NCI-H146 (cell line): ENCODE data around the gene APLP2.
"Not testable (repeated sequence)": the region's sequence is repeated elsewhere in the genome, so short reads cannot be mapped to it uniquely, and the experiment has no call there.

Source experiments
- DNase-seq: peaks from one replicate; lab custom pipeline; 2025; lab: John Stamatoyannopoulos, UW

The APLP2 gene

GRCh38 chr11:130090517-130090916 lies 20.8 kb downstream of the APLP2 start:
- DNase-seq = not testable (repeated sequence)

DNA sequence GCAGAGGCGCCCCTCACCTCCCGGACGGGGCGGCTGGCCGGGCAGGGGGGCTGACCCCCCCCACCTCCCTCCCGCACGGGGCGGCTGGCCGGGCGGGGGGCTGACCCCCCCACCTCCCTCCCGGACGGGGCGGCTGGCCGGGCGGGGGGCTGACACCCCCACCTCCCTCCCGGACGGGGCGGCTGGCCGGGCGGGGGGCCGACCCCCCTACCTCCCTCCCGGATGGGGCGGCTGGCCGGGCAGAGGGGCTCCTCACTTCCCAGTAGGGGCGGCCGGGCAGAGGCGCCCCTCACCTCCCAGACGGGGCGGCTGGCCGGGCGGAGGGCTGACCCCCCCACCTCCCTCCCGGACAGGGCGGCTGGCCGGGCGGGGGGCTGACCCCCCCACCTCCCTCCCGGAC lies 21.5 kb downstream of the APLP2 start:
- DNase-seq = not testable (repeated sequence)

DNA sequence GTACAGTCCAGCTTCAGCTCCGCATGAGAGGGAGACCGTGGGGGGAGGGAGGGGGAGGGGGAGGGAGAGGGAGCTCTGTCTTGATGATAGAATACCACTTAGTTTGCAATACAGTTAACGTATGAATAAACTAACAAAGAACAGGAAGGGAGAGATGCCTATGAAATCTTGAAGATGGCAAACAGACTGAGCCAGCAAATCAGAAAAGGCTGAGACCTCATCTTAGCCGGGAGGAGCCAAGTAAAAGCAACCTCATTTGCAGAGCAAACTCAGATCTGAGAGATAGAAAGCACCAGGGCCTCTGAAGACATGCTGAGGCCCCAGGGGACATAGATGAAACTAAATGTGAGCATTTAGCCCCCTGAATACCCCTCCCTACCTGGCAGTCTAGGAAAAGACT lies 23.0 kb downstream of the APLP2 start:
- no peak for DNase-seq

DNA sequence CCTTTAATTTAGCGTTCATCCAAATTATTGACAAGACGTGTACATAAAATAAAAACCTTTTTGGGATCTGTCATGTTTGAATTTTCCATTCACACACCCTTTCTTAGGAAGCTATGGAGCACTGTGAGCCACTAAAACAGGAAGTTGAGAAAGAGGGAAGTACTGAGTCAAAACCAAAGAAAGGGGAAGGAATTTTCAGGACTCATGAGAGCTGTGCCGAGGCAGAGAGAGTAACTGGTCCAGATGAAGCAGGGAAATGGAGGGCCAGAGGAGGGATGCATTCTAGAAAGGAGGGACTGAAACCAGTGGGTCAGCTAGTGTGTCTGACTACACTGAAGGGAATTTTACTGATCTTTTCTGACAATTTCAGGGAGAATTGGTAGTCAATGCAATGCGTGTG lies 24.9 kb downstream of the APLP2 start:
- DNase-seq = no peak

DNA sequence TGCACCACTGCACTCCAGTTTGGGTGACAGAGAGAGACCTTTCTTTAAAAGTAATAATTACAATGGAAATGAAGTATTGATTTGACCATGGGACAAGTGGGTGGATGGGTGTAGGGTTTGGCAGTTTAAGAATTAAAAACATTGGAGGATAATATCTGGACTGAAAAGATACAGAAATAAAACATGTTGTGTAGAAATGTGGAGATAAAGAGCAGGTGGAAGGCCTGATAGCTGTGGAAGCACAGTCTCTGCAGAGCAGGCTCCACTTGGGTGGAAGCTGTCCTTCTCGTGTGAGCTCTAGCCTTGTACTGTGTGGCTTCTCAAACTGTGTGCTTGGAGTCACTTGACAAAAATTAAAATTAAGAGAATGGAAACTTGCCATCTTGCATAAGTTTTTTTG lies 25.6 kb downstream of the APLP2 start:
- DNase-seq = no peak

DNA sequence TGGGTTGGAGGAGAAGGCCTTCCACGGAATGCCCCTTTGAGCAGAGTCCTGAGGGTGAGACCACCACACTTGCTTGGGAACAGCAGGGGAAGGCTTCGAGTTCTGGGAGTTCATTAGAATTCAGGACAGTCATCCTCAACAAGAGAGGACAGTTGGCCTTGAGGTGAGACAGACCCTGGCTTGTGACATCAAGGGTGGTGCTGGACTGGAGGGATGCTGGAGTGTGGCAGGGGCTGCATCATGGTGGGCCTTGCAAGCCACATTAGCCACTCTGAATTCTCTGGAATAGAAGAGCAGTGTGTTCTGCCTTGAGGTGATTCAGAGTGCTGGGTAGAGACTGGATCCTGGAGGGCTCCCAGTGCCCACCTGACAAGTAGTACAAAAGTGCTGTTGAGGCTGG lies 26.3 kb downstream of the APLP2 start:
- no peak for DNase-seq

DNA sequence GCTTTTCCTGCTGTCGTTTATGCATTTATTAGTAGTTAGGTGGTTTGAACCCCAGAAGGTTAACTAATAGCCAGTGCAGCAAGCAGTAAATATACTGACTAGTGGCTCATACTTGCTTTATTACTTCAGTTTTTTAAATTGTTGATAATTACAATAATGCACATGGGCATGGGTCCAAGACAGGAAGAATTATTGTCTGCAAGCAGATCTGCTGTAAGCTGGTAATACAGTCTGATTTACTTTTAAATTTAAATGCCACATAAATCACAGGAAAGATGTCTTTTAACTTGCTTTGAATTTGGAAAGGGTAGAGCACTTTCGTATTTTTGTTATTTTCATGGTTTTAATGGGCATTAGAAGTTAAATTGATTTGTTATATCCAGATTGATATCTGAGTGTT lies 27.1 kb downstream of the APLP2 start:
- DNase-seq = no peak

DNA sequence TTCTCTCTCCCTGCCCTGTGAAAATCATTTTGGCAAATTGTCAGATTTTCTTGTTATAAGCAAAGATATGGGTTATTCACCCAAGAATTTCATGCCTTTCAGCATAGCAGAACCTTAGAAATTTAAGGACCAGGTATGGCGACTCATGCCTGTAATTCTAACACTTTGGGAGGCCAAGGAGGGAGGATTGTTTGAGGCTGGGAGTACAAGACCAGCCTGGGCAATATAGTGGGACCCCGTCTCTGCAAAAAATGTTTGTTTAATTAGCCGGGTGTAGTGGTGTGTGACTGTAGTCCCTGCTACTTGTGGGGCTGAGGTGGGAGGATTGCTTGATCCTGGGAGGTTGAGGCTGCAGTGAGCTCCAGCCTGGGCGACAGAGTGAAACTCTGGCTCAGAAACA lies 27.6 kb downstream of the APLP2 start:
- DNase-seq = no peak

- no peak for DNase-seq
Observed at GRCh38 chr11:130099356-130099755, 29.7 kb downstream of the APLP2 start.

DNA sequence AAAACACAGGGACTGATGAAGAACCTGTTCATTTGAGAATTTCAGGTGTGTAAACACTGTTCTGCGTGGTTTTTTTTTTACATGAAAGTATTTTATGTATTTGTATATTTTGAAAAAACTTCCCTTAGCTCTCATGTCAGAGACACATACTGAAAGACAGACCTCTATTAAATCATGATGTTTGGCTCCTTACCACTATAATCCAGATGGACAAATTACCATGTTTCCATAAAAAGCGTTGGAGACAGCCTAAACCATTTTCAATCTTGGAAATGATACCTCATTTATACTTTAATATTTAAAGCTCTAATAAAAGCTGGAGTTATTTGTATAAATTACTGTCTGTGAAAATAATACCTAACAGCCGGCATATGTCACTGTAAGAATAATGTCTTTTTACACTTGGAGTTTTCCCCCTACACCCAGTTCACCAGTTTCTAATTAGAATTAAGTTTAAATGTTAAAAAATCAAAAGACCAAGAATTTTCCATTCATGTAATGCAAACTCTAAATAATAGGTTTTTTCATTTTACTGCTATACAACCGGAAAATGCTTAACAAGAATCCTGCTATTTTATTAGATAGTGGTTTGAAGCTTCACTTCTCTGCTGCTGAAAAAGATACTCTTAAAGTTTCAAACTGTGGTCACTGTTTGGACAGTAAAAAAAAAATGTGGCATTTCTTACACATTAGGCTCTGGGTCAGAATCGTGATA lies 30.8 kb downstream of the APLP2 start:
- no peak for DNase-seq

DNA sequence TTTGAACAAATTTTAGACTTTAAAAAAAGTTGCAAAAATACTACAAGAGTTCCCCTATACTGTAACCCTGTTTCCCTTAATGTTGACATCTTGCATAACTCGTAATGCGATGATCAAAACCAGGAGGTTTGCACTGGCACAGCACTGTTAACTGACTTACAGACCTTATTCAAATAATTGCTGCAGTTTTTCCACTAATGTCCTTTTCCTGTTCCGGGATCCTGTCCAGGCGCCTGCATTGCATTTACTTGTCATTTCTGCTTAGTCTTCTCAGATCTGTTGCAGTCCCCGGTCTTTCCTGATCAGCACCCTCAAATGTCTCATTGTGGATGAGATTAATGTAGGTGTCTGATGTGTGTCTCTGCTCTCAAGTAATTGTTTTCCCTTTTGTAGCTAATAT lies 32.0 kb downstream of the APLP2 start:
- DNase-seq = no peak

GRCh38 chr11:130102301-130103249 lies 32.9 kb downstream of the APLP2 start:
- DNase-seq = no peak

- DNase-seq = no peak
Observed at GRCh38 chr11:130103296-130103814, 33.7 kb downstream of the APLP2 start.

DNA sequence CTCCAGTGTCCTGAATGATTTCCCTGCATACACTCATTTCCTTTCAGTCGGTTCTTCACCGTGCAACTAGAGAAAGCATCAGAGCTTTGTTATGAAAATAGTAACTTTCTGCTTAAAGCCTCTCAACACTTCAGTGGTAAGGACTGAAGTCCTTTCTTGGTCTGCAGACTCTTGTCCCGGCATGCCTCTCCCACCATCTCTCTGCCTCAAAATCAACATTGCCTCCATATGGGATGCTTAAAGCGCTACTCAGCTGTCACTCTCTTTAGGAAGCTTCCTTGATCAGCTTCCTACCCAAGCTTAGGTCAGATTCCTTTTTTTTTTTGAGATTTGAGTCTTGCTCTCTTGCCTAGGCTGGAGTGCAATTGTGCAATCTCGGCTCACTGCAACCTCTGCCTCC lies 36.7 kb downstream of the APLP2 start:
- DNase-seq = no peak

DNA sequence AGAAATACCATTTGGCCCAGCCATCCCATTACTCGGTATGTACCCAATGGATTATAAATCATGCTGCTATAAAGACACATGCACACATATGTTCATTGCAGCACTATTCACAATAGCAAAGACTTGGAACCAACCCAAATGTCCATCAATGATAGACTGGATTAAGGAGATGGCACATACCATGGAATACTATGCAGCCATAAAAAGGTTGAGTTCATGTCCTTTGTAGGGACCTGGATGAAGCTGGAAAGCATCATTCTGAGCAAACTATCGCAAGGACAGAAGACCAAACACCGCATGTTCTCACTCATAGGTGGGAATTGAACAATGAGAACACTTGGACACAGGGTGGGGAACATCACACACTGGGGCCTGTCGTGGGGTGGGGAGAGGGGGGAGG lies 39.0 kb downstream of the APLP2 start:
- not testable (repeated sequence) for DNase-seq

GRCh38 chr11:130109386-130109785 lies 39.7 kb downstream of the APLP2 start:
- DNase-seq = no peak

DNA sequence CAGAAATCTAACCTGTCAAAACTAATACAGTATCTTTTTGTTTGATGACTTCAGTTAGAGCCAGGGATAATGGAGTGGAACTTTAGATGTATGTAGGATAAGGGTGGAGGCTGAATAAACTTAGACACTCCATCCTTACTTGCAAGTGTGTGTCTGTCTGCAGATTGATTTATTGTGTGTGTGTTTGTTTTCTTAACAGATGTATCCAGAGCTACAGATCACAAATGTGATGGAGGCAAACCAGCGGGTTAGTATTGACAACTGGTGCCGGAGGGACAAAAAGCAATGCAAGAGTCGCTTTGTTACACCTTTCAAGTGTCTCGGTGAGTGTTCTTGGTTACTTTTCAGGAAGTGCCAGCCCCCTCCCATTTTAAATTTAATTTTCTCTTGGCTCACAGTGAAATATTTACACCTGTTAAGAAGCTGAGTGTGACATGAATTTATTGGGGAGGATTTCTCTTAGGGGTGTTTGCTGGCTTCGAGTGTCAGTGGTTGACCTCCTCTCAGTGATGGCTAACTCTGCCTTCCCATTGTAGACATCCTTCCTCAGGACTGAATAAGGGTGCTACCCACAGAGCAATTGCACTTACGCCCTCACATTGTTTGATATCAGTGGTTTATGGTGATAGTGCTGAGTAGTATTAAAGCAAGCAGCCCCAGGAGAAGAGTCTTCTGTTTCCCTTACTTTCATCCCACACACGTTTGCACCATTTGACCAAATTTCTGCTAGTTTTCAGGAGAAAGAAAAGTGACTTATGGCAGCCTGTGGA lies 40.8 kb downstream of the APLP2 start:
- no peak for DNase-seq

GRCh38 chr11:130112071-130112830 lies 42.6 kb downstream of the APLP2 start:
- DNase-seq = no peak

DNA sequence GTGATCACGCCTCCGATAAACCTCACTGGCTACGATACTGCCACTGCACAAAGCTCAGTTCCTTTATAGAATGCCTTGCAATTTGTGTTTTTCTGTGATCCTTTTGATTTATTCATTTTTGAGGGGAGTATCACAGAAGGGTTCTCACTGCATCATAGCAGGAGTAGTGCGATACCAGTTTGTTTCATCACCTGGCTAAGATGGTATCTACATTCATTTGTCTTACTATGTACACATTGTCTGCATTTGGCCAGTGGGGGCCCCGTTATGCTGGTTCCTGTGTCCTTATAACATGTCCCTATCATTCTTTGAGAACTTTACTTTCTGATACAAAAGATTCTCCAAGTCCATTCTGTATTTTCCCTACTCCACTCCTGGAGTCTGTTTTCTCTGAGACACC lies 44.6 kb downstream of the APLP2 start:
- no peak for DNase-seq

DNA sequence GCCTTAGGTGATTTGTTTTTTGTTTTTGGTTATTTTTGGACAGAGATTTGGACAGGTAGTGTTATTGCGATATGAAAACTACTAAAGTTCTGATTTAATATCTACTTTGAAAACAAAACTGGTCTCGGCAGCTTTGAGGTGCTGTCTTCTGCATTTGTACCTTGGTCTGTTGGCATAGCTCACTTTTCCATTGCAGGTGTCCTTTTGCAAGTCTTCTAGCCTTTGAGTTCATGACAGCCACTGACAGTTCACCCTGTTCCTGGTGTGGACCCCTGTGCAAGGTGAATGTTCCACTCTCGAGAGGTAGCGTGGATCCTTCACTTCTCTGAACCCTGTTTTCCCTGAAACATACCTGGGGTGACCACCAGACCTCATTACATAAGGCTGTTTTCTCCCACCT lies 45.0 kb downstream of the APLP2 start:
- DNase-seq = no peak

- no peak for DNase-seq
Observed at GRCh38 chr11:130115218-130115617, 45.5 kb downstream of the APLP2 start.

- no peak for DNase-seq
Observed at GRCh38 chr11:130118165-130118564, 48.5 kb downstream of the APLP2 start.
